HT-29 (cell line): ENCODE data around the gene GAREM2. TPM values are rescaled to one million over a fixed set of nuclear protein-coding genes. Genes with fewer than 3 reads are reported as not detected.

ENCODE experiments used
- DNase-seq: peaks from one replicate; pipeline ENCODE4 v3.0.0-alpha.2; 2015; ENCODE audit warnings: low spot score
- total RNA-seq: library from RNA; depleted of rRNA; stranded (reverse); fragments of >200 nt; shearing (Covaris generic); gene quantifications from 2 replicates; pipeline ENCODE4 v1.2.3, GENCODE V29; 2014

Gene GAREM2
- total RNA-seq, 1 experiment from 2014 or later: 0.33 TPM

DNA sequence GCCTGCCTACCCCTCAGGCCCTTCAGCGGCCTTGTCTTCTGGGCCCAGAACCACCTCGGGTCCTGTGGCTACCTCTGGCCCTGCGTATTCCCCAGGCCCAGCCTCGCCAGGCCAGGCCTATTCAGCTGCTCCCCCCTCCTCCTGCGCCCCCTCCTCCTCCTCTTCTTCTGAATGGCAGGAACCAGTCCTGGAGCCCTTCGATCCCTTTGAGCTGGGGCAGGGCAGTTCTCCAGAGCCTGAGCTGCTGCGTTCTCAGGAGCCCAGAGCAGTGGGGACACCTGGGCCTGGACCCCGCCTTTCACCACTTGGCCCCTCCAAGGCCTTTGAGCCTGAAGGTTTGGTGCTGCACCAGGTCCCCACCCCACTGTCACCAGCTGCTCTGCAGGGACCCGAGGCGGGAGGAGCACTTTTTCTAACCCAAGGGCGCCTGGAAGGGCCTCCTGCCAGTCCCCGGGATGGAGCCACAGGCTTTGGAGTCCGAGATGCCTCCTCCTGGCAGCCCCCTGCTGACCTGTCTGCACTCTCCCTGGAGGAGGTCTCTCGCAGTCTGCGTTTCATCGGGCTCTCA lies 14.7 kb downstream of the GAREM2 start:
- no peak for DNase-seq

DNA sequence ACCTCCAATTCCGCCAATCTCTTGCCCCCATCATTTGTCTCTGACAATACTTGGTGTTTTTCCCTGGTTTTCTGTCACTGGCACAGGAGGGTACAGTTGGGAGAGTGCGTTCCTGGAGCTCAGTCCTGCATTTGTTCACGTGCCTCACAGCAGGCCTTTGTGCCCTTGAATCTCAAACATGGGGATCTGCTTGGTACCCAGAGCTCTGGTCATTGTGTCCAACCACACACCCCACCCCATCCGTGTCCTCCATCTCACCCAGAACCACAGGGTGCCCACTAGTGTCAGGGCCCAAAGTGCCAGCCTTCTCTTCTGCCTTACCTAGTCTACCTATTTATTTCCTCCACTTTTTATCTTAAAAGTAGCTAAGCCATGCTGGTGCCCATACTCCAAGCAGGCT lies 16.2 kb downstream of the GAREM2 start:
- no peak for DNase-seq

DNA sequence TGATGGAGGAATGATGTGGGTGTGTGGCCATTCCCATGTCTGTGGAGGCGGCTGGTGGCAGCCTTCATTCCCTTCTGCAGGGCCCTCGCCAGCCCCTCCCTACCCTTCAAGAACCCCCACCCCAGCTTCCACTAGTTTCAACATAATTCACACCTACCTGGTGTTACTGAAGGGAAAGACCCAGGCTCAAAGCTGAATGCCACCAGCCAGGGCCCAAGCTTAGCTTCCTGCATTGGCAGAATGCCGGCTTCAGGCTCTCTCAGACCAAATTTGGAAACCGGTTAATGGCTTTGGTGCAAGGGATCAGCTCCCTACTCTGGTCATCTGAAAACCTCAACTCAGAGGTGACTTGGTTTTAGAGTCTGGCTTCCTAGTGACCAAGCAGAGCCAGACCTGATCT lies 16.9 kb downstream of the GAREM2 start:
- no peak for DNase-seq

DNA sequence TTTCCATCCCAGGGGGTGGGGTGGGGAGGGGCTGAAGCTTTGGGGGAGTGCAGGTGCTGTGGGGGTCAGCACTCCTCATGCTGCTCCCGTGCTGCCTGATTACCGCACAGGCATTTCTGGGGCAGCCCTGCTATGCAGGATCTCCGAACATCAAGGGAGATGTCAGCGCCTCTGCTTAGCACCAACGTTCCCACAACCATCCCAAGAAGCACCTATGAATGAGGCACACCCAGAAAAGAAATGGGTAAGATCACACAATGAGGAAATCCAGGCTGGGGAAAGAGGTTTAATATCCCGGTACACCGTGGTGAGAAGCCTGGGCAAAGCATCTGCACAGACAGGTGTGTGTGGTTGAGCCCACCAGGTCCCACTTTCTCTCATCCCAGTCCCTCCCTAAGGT lies 17.5 kb downstream of the GAREM2 start:
- no peak for DNase-seq

DNA sequence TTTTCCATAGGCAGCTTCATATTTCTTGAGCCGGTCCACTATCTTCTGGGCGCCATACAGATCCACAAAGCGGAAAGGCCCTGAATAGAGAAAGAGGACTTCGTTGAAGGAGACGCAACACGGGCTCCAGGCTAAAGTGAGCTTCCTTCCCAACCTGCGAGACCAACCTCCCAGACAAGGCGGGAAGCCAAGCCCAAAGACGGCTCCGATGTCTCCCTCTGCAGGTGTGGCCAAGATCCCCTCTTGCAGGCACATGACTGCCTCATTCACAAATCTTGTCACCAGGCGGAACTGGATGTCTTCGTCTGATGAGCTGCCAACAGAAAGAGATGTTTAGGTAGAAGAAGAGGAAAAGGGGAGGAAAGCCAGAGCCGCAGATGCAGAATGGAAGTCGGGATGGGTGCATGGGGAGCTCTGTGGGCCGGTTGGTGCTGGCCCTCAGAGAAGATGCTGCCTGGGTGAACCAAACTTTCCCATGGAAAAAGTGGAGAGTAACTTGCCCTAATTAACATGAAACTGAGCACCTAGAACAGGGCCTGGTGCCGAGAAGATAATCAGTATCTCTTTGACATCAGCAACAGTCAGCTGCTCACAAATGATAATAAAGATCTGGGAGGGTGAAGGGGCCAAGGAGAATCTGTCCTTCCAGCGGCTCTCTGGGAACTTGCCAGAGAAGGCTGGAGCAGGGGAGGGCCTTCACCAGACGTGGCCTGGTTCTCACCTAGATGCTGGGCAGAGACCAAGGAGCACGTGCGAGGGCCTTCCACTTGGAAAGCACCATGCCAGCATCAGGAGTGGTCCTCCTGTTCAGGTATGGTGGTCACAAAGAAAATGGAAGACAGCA lies 18.6 kb downstream of the GAREM2 start:
- DNase-seq: no peak

DNA sequence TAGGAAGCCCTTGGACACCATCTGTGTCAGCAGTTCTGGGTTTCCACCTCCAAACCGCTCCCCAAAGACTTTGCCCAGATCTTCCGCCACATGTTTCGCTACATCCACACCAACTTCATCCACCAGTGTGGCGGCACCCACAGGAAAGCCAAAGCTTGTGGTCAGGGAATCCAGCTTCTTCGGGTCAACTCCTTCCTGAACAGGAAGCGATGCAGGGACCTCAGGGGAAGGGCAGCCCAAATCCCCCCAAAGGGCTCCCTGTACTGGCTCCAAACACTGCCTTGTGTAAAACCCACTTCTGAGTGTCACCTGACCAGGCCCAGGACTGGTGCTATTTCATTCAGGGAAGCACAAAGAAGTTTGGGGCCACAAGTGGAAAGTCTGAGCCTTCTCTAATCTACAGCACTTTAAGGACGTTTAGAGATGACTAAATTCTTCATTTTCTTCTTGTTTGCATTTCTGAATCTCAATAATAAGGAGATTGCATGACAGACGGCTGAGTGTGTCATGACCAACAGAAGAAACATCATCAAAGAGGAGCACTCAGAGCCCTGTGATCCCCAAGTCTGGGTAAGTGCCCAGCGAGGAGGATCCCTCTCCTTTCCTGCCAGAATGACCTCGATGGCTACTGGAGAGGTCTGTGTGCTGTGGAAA lies 20.8 kb downstream of the GAREM2 start:
- no peak for DNase-seq

DNA sequence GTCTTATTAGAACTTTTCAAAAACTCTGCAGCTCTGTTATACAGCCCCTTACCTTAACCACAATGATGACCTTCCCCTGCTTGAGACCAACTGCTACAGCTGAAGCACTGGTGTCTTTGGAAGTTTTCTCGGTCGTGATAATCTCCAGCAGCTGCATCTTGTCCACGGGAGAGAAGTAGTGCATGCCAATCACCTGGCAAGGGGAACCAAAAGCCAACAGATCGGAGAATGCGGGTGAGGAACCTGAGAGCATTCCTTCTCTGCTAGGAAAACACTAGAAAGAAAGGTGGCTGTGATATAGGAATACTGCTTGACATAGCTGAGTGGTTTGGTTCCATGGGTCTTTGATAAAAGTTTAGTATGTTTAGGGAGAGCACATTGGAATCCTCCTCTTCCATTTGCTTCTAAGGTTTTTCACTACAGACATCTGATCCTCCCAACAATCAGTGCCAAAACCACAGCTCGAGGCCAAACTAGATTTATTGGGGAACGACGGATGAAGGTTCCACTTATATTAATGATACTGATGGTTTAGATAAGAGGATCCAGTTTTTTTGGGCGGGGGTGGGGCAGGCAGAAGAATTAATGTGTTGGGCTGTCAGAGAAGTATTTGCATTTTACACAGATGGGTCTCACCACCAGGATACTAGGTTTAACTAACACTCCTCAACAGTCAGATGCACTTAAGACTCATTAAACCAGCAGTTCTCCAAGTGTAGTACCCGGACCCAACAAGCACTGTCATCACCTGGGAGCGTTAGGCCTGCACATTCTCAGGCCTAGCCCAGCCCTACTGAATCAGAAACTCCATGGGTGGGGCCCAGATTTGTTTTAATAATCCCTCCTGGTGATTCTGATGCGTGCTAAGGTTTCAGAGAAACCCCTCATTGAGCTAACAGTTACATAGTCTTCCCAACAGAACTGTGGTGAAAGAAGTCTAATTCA lies 22.4 kb downstream of the GAREM2 start:
- no peak for DNase-seq

DNA sequence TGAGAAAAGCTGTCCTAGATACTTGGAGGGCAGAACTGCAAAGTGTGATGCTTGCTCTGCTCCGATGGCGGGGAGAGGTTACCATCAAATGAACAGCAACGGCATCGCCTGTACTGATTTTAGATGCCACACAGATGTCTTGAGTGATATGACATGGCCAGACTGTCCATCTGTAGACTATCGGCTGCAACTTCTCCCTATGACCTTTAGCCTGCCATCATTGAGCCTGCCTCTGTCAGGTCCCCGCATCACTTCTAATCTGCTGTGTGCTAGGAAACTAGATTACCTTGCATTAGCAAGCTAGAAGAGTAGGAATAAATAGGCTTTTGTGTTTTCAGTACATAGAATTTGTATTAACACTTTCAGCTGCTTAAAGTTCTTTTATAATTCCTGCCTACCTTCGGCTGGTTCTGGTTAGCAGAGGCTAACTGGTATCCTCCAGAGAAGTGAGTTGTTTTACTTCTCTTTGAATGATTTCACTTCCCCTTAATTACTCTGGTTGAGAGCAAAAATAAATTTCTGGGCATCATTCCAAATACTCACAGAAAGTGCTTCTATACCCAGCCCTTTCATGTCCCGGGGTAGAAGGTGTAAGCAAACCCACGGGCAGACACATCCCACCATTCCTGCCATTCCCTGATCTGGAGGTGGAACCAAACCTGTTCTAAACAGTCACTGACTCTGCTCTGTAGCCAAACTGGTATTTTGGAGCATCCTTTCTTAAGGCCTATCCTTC lies 24.0 kb downstream of the GAREM2 start:
- DNase-seq: no peak

DNA sequence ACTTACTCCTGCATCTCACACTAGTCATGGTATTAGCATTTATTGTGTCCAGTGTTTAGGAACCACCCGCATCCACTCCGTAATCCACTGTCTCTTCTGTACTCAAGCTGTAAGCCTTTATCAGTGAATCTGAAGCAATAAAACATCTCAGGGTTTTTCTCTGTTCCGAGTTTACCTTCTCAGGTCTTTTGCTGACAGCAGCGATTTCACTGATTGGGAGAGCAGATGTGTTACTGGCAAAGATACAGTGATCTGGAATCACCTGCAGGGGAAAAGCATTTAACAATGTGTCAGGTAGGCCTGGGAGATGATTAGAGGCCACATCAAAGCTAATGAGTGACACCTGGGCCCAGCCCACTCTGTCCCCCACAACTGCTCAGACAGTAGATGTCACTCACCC lies 24.6 kb downstream of the GAREM2 start:
- no peak for DNase-seq

DNA sequence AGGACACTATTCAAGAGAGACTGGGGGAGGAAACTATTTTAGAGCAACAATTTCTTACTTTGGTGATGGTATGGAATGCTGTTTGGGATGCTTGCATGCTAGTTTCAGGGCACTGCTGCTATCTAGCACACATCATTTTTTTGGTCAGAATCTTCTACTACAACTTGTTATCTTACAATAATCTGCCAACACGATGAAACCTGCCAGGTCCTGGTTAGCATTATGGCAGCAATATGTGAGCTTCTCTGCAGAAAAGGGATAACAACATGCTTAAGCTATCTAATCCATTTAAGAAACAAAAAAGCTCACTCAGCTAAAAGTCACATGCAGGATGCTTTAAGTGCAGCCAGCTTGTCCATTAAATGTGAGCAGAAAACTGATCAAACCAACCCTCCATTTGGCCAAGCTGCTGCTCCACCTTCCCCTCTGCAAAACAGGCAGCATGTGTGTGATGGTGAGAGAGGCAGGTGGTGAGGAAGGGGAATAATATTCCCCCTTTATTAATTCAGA lies 30.1 kb downstream of the GAREM2 start:
- DNase-seq: no peak

DNA sequence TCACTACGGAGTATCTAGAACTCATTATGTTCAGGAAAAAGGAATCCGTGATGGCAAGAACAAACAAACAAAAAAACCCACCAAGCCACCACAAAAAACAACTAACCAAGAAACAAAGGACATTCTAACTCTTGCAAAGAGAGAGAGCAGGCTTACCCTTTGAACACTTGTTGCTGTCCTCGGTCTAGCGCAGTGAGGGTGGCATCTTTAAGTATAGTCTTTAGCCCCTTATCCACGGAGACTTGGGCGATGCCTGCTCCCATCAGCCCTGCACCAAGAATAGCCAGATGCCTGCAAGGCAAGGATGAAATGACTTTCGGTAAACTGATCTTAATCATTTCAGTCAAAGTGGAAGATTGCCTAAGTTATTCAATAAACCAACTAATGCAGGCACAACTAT lies 31.0 kb downstream of the GAREM2 start:
- DNase-seq: no peak

DNA sequence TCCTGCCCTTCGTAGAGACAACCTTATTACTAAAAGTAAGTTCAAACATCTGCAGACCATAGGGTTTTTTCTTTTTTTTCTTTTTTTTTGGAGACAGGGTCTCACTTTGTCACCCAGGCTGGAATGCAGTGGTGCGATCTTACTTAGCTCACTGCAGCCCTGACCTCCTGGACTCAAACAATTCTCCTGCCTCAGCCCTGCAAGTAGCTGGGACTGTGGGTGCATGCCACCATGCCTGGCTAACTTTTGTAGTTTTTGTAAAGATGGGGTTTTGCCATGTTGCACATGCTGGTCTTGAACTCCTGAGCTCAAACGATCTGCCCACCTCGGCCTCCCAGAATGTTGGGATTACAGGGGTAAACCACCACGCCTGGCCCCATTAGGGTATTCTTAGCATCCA lies 39.1 kb downstream of the GAREM2 start:
- DNase-seq: no peak

DNA sequence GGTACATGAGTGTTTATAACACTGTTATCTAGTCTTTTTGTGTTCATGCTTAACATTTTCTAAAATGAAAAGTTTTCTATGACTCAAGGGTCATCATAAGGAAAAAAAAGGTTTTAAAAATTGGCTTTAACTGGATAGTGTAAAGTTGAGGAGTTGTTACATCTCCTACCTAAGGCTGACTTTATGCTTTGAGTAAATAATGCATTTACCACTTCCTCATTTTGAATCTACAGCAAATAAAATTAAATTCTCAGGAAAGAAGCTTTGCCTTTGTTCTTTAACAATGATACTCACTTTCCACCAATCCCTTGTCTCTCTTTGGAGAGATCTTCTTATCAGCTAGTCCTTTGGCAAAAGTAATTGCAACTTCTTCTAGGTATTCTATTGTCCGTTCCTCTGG lies 41.9 kb downstream of the GAREM2 start:
- DNase-seq: no peak

DNA sequence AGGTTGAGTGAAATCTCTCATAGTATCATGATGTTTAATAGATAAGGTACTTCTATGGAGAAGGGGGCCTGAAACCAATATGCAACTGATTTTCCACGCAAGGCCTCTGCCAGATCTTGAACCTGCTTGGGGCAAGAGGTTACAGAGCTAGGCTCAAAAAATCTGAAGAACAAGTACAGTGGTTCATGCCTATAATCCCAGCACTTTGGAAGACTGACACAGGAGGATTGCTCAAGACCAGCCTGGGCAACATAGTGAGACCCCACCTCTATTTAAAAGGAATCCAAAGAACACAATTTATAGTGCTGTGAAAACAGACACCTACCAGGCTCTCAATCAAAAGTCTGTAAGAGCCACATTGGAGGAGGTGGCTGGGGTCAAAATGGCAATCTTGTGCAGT lies 42.9 kb downstream of the GAREM2 start:
- no peak for DNase-seq

DNA sequence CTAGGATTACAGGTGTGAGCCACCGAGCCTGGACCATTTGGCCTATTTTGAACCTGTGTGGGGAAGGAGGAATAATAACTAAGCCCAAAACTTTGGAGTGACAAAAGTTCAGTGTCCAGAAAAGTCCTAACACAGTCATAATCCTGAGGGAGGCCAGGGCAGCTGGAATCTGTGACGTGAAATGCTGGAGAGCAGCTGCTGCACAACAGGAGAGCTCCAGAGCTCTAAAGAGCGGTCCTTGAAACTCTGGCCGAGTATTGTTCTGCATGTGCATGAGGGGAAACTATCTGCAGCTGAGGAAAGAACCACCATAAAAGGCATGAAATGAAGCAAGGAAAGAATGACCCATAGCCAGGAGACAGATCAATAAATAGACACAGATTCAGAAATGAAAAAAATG lies 43.7 kb downstream of the GAREM2 start:
- DNase-seq: no peak

DNA sequence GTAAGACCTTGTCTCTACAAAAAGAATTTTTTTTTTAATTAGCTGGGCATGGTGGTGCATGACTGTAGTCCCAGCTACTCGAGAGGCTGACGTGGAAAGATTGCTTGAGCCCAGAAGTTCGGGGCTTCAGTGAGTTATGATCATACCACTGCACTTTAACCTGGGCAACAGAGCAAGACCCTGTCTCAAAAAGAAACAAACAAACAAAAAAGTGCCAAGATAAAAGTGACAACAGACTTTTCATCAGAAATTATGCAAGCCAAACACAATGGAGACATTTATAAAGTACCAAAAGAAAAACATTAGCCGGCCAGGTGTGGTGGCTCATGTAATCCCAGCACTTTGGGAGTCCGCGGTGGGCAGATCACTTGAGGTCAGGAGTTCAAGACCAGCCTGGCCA lies 44.8 kb downstream of the GAREM2 start:
- no peak for DNase-seq

DNA sequence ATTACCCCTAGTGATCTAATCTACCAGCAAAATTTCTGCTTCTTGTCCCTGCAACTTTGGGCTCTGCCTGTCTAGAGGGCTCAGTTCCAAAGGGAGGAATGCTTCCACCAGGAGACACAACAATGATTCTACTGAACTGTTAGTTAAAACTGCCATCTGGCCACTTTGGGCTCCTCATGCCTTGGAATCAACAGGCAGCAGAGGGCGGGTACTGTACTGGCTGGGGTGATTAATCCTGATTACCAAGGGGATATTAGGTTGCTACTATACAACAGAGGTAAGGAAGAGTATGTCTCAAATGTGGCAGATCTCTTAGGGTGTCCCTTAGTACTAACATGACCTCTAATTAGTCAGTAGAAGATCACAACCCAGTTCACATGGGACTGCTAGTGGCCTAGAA lies 50.1 kb downstream of the GAREM2 start:
- no peak for DNase-seq

DNA sequence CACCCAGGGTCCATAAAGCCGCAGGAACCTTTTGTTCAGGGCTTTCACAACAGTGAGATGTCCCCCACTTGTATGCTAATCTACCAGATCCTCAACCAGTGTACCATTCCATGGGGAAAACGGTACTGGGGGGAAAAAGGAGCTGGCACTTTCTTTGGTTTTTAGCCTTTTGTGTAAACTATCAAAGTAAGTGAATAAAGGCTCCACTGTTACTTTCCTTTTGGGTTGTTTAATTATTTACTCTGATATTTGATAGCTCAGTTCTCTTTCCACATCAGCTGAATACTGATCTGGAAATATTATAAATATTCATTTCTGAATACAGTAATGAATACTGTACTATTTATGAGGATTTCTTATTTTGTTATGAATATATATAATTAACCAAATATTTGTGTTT lies 51.2 kb downstream of the GAREM2 start:
- DNase-seq: no peak

DNA sequence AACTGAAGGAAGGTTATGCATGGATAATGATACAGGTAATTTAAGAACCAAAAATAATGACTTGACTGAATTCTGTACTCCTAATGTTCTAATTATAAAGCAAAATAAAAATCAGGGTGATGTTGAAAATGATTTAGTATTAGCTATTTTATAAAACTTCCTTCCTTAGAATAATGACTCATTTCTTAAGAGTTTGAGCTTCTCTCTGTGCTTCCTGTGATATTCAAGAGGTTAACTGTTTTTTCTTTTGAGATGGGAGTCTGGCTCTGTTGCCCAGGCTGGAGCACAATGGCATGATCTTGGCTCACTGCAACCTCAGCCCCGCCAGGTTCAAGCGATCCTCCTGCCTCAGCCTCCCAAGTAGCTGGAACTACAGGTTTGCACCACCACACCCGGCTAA lies 56.7 kb downstream of the GAREM2 start:
- DNase-seq: no peak

DNA sequence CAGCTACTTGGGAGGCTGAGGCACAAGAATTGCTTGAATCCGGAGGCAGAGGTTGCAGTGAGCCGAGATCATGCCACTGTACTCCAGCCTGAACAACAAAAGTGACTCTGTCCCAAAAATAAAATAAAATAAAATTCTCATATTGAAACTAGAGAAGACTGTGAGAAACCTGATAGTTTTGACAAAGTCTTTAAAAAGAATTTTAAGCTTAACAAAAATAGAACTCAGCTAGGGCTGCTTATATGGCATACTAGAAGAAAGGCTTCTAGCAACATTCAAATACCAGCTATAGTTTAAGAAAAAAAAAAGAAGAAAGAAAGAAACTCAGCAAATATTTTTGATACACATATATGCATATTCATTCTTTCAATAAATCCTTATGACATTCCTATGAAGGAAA lies 57.9 kb downstream of the GAREM2 start:
- DNase-seq: no peak

DNA sequence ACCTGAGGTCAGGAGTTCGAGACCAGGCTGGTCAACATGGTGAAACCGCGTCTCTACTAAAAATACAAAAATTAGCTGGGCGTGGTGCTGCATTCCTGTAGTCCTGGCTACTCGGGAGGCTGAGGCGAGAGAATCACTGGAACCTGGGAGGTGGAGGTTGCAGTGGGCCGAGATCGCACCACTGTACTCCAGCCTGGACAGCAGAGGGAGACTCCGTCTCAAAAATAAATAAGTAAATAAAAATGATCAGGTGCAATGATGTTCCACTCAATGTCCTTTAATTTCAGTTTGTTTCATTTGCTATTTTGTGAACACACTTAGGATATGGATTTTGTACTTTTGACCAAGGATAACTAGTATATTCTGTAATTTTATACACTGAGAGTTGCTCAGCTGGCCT lies 62.2 kb downstream of the GAREM2 start:
- DNase-seq: peak; percentile 16
